GM10266 (cell line): ENCODE measurements around the gene CCDC13.

Source experiments
- DNase-seq: peaks from one replicate; pipeline ENCODE4 v3.0.0; 2012; ENCODE audit errors: extremely low spot score
- TF ChIP-seq, protein P1 (sequence below): IDR thresholded peaks from 2 replicates; pipeline ENCODE4 v1.5.1; 2012; ENCODE audit warnings: mild to moderate bottlenecking, low read depth; ENCODE audit not compliant: control insufficient read depth, insufficient read depth; ENCODE audit errors: missing control alignments

CCDC13 gene, protein sequence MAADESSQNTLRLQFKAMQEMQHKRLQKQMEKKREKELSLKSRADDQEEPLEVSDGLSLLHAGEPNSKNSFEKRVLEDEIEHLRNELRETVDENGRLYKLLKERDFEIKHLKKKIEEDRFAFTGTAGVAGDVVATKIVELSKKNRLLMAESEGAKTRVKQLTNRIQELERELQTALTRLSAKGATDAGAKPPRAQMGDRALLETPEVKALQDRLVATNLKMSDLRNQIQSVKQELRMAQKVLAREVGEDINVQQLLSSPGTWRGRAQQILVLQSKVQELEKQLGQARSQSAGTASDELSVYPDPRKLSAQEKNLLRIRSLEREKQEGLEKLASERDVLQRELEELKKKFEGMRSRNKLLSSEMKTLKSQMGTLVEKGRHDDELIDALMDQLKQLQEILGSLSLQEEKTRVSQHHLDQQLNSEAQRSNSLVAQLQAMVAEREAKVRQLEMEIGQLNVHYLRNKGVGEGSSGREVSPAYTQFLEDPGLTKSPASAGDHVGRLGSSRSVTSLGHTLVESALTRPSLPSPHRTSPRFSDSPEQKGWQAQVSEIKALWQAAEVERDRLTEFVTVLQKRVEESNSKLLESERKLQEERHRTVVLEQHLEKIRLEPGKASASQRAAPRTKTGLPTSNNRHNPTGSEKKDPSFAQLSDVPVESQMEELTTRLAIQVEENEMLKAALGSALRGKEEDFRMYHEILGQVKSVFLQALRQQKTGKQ

DNA sequence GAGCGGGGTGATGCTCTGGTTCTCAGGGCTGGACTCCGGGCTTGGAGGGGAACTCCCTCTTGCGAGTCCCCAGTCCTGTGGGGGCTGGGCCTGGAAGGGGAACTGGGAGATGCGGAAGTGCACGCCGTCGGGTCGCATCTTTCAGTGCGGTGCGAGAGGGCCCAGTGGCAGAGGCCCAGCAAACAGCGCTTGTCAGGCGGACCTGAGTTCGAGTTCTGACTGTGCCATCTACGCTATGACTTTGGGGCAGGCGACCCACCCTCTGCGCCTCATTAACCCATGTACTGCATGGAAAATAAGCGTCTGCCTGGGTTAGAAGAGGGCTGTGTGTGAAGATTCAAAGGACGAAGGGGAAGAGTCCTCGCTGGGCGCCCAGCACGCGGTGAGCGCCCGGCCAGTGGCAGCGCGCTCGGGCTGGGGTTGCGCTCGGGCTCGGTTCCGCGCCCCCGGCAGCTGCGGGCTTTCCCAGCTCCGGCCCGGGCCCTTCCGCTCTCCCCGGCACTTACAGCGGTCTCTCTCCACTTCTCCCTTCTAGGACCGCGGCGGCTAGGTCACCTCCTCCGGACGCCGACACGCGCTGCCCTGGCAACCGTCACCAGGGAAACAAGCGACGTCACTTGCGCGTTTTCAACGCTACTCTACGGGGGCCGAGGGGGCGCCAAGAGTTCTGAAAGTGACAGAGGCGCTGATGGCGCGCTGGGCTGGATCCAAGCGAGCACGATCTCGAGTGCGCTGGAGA is at the start of gene CCDC13:
TSS of gene CCDC13 (minus strand) at position 584 of the 739 bp plus-strand sequence. CDS start 14,908 bp downstream, outside the sequence.
- TF ChIP-seq, protein P1, sequence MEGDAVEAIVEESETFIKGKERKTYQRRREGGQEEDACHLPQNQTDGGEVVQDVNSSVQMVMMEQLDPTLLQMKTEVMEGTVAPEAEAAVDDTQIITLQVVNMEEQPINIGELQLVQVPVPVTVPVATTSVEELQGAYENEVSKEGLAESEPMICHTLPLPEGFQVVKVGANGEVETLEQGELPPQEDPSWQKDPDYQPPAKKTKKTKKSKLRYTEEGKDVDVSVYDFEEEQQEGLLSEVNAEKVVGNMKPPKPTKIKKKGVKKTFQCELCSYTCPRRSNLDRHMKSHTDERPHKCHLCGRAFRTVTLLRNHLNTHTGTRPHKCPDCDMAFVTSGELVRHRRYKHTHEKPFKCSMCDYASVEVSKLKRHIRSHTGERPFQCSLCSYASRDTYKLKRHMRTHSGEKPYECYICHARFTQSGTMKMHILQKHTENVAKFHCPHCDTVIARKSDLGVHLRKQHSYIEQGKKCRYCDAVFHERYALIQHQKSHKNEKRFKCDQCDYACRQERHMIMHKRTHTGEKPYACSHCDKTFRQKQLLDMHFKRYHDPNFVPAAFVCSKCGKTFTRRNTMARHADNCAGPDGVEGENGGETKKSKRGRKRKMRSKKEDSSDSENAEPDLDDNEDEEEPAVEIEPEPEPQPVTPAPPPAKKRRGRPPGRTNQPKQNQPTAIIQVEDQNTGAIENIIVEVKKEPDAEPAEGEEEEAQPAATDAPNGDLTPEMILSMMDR = no peak
- DNase-seq = peak; percentile 97

DNA sequence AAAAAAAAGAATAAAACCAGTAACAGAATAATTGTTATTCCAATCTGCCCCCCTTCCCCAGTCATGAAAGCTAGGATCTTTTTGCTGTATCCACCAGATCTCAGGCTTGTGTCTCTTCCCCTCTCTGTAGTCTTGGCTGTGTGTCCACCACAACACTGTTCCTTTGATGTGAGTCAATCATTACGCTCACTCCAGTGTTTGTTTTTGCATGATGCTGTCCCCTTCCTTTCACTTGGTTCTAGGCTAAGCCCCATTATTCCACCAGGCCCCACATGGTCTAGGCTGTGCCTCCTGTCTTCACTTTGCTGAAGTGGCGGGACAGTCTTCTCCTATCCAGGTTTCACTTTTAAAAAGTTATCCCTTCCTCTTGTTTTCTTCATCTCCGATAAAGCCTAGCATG is 49.8 kb upstream of the CCDC13 start:
- TF ChIP-seq, protein P1 = no peak
- DNase-seq = no peak

DNA sequence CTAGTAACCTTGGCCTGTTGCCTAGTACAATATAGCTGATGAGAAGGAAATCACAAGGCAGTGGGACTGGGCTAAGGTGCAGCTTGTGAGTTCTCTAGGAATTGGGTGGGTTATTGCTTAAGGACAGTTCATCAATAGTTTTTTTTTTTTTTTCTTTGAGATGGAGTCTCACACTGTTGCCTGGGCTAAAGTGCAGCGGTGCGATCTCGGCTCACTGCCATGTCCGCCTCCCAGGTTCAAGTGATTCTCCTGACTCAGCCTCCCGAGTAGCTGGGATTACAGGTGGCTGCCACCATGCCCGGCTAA is 47.6 kb upstream of the CCDC13 start:
- DNase-seq = no peak
- TF ChIP-seq, protein P1 = no peak

DNA sequence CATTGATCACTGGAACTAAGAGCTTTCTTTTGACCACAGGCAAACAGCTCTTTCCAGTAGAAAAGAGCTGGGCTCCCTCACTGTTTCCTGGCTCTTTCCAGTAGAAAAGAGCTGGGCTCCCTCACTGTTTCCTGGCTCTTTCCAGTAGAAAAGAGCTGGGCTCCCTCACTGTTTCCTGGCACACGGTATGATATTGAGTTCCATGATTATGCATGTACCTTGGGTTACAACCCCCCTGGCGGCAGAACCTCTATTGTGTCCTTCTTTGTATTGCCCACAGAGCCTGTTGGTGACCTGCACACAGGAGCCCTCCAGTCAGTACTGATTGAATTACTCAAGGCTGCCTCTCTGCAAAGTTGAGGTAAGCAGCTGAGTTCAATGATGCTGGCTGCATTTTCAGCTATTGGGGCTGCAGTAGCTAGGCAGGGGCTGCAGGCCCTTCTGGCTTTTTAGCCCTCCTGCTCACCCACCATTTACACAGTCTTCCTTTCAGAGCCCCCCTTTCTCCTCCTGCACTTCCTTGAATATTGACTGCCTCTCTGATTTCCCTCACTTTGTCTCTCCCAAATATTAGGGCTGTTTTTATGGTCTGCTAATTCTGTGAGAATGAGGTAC is 46.4 kb upstream of the CCDC13 start:
- no peak for DNase-seq
- TF ChIP-seq, protein P1 = no peak

DNA sequence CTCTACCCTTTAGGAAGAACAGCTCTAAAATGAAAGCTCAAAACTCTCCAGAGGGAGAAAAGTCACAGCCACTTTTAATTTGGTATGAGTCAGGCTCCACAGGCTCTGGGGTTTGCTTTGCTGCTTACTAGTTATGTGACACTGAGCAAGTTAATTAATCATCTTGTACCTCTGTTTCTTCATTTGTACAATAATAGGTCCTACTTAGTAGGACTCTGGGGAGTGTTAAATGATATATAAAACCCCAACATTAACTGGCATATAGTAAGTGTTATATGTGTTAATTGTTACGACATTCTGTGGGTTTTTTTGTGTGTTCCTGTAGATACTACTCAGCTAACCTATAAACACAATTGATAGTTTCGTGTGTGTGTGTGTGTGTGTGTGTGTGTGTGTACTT is 42.8 kb upstream of the CCDC13 start:
- DNase-seq = no peak
- TF ChIP-seq, protein P1 = no peak

DNA sequence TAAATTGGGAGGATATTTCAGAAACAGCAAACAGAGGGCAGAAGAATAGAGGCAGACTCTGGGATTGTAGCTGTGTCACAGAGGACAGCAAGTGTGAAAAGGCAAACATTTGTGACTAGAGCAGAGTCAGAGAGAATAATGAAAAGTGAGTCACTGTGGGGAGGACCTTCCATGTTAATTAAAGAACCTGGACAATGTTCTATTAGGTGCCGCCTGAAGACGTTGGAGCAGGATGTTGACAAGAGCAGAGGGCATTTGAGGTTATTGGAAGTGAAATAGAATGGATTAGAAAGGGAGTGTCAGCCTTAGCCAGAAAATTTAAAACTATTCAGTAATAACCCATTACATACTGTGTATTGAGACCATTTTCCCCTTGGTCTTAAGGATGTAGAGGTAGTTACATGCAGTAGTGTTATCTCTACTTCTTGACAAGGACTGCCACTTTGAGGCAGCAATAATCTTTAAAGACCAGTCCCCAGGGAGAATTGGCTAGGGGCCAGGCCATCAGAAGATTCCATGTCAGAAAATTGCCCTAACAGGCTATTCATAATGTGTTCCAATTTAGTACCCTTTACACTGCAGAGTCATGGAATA is 42.0 kb upstream of the CCDC13 start:
- no peak for DNase-seq
- TF ChIP-seq, protein P1 = no peak
